CD4-positive, alpha-beta T cell (primary cell): ENCODE data around the gene VPS8. TPM values are rescaled to one million over a fixed set of nuclear protein-coding genes. Genes with fewer than 3 reads are reported as not detected.

Experiments
- ATAC-seq: fragments of 200-7000 bp; cut with Tn5 transposase; one replicate; pipeline ENCODE4 v1.10.0; 2022; ENCODE audit warnings: mild to moderate bottlenecking; ENCODE audit not compliant: poor library complexity
- CTCF ChIA-PET: fragments of 350-600 bp; sonication (Branson Sonifier 250); formaldehyde crosslinking; loops from one replicate; lab custom pipeline; 2021; ENCODE audit warnings: antibody characterized with exemption, inconsistent platforms; lab: Charles Lee
- POLR2A ChIA-PET: fragments of 350-600 bp; sonication (Branson Sonifier 250); formaldehyde crosslinking; loops from one replicate; lab custom pipeline; 2021; ENCODE audit warnings: antibody characterized with exemption, inconsistent platforms; lab: Charles Lee
- DNase-seq, 14 experiments: peaks; one replicate each; pipeline ENCODE4 v3.0.0-alpha.2; 2013 to 2020; ENCODE audit warnings: mixed read lengths in 2 of 14
- H3K27ac ChIP-seq, 2 donors: one replicate each; pipeline versions ENCODE4 v1.5.1 to v1.7.0; 2013; ENCODE audit warnings: low read length in 2 of 2, low read depth in 1 of 2, mild to moderate bottlenecking in 1 of 2
- H3K27me3 ChIP-seq, 2 experiments: 1 replicate in 1 of 2; 2 replicates in 1 of 2; pipeline versions ENCODE4 v1.6.1 to v1.7.0; 2013; ENCODE audit warnings: low read length in 2 of 2, control low read depth in 1 of 2, mild to moderate bottlenecking in 1 of 2, moderate library complexity in 1 of 2; ENCODE audit not compliant: insufficient read depth in 2 of 2, control insufficient read depth in 1 of 2
- H3K36me3 ChIP-seq: one replicate; pipeline ENCODE4 v1.6.1; 2013; ENCODE audit warnings: low read length, control low read depth; ENCODE audit not compliant: insufficient read depth
- H3K4me1 ChIP-seq: one replicate; pipeline ENCODE4 v1.6.1; 2013; ENCODE audit warnings: low read length, control low read depth; ENCODE audit not compliant: insufficient read depth
- H3K4me3 ChIP-seq: one replicate; pipeline ENCODE4 v1.5.1; 2013; ENCODE audit warnings: mild to moderate bottlenecking, low read length, moderate library complexity
- H3K9me3 ChIP-seq, 2 experiments: 1 replicate in 1 of 2; 2 replicates in 1 of 2; pipeline versions ENCODE4 v1.6.1 to v1.7.0; 2013; ENCODE audit warnings: low read length in 2 of 2, mild to moderate bottlenecking in 2 of 2, control low read depth in 1 of 2, moderate library complexity in 1 of 2; ENCODE audit not compliant: control insufficient read depth in 1 of 2, insufficient read depth in 1 of 2
- H3K27ac Mint-ChIP-seq: one replicate; pipeline ENCODE4 v1.8.0; 2020; ENCODE audit warnings: mixed read lengths
- H3K27me3 Mint-ChIP-seq: one replicate; pipeline ENCODE4 v1.8.0; 2021; ENCODE audit warnings: mixed read lengths
- H3K36me3 Mint-ChIP-seq: one replicate; pipeline ENCODE4 v1.8.0; 2021; ENCODE audit warnings: low read depth, mixed read lengths
- H3K4me1 Mint-ChIP-seq: one replicate; pipeline ENCODE4 v1.8.0; 2021; ENCODE audit warnings: low read depth, mixed read lengths
- H3K4me3 Mint-ChIP-seq: one replicate; pipeline ENCODE4 v1.8.0; 2020; ENCODE audit warnings: mild to moderate bottlenecking, mixed read lengths
- H3K9me3 Mint-ChIP-seq: one replicate; pipeline ENCODE4 v1.8.0; 2020; ENCODE audit warnings: mixed read lengths
- CTCF ChIP-seq: fragments of 200-600 bp; IDR thresholded peaks from one replicate; pipeline ENCODE4 v1.8.0; 2022; ENCODE audit warnings: antibody characterized with exemption, mild to moderate bottlenecking
- intact Hi-C, 2 experiments: fragments of 100-400 bp; cut with DNase I in 1 of 2; cut with micrococcal nuclease in 1 of 2; formaldehyde crosslinking; loops; one replicate each; pipeline versions ENCODE4 v1.15.1 to v1.9.0; 2023 to 2025; cut with DNase I, micrococcal nuclease
- total RNA-seq, 174 experiments: library from RNA in 2 of 174; stranded (reverse) in 2 of 174; gene quantifications; one replicate each; pipeline ENCODE4 v1.2.3 and lab custom pipeline; 2021 to 2026

The VPS8 gene
- total RNA-seq, 2 experiments from 2014 or later = 56.8 to 61.2 TPM

GRCh38 chr3:184812662-184813042 lies 686 bp downstream of the VPS8 start:
- ATAC-seq (peak; percentile 18), DNase-seq (peak in 8 of 14 experiments; percentile 8 to 53 (median 20))
- peak overlapping the region; percentile 90 for H3K27ac Mint-ChIP-seq
- peaks cover 64% of the 10 kb centered on the region for H3K4me1 Mint-ChIP-seq
- peaks cover 35% of the 10 kb centered on the region for H3K36me3 Mint-ChIP-seq
- TF ChIP-seq CTCF = no peak
- CTCF ChIA-PET = interaction anchor here (1.3 to 2.5 kb wide), 2 partner anchors 10 to 11 kb away, joined by 3 to 7 read pairs; no protein-coding TSS in a partner anchor
- no peaks in the 10 kb centered on the region for H3K27me3 Mint-ChIP-seq
- intact Hi-C loops = loop anchor here in 1 of 2 experiments (5.0 to 10.0 kb wide), 4 partner anchors 625 to 1718 kb away; partner anchors contain the start of genes ABCF3, MCCC1, PARL and SENP2
- H3K36me3 ChIP-seq = peaks cover 2% of the 10 kb centered on the region
- POLR2A ChIA-PET = interaction anchor here (0.7 to 1.2 kb wide), 6 partner anchors 9 to 1177 kb away, joined by 3 to 4 read pairs (median 3); partner anchors contain the start of genes KLHL24 and MAGEF1
- peaks cover 28% of the 10 kb centered on the region for H3K4me1 ChIP-seq
- H3K27ac ChIP-seq = peak overlapping the region; percentile 86 to 87
- no peaks in the 10 kb centered on the region for H3K9me3 Mint-ChIP-seq
- no peaks in the 10 kb centered on the region for H3K27me3 ChIP-seq
- H3K9me3 ChIP-seq = no peaks in the 10 kb centered on the region
- H3K4me3 Mint-ChIP-seq = peak overlapping the region; percentile 95
- peak overlapping the region; percentile 84 for H3K4me3 ChIP-seq

DNA sequence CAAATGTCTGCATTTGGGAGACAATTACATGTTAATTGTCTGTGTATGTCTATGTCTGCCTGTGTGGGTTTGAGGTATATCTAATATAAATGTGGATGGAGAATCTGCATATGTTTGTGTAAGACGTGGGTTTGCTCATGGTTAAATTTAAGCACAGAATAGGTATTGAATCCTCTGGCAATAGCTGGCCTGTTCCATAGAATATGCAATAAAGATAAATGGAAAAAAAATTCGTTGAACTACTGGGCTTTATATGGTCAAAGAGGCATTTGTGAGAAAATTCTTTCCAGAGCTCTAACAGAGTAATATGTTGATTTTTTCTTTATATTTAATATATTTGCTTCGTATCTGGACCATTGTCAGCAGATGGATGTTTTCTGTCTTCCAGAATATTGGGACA lies 1.4 kb downstream of the VPS8 start:
- Mint-ChIP-seq H3K27ac (peak overlapping the region; percentile 90), H3K4me1 (peaks cover 69% of the 10 kb centered on the region), H3K36me3 (peaks cover 39% of the 10 kb centered on the region), H3K27me3 (no peaks in the 10 kb centered on the region), H3K4me3 (peak overlapping the region; percentile 95), H3K9me3 (no peaks in the 10 kb centered on the region)
- DNase-seq (no peak), ATAC-seq (no peak)
- Histone ChIP-seq H3K36me3 (peaks cover 2% of the 10 kb centered on the region), H3K4me1 (peaks cover 28% of the 10 kb centered on the region), H3K9me3 (no peaks in the 10 kb centered on the region), H3K27me3 (no peaks in the 10 kb centered on the region), H3K4me3 (peak overlapping the region; percentile 84), H3K27ac (no peak overlapping the region)
- POLR2A ChIA-PET = interaction anchor here (0.7 to 1.2 kb wide), 2 partner anchors 8 to 102 kb away, joined by 3 to 4 read pairs; partner anchors contain the start of gene MAGEF1
- intact Hi-C loops = loop anchor here in 1 of 2 experiments (5.0 to 10.0 kb wide), 4 partner anchors 626 to 1719 kb away; partner anchors contain the start of genes ABCF3, MCCC1, PARL and SENP2
- no peak for TF ChIP-seq CTCF
- CTCF ChIA-PET = interaction anchor here (0.8 to 2.5 kb wide), 3 partner anchors 10 to 252 kb away, joined by 3 to 7 read pairs (median 6); no protein-coding TSS in a partner anchor

GRCh38 chr3:184814214-184814613 lies 2.2 kb downstream of the VPS8 start:
- no peak overlapping the region for H3K27ac ChIP-seq
- no peaks in the 10 kb centered on the region for H3K27me3 Mint-ChIP-seq
- H3K4me1 Mint-ChIP-seq = peaks cover 69% of the 10 kb centered on the region
- ChIA-PET CTCF (interaction anchor here (0.8 to 2.8 kb wide), 4 partner anchors 9 to 253 kb away, joined by 3 to 10 read pairs (median 6); partner anchors contain the start of gene EPHB3), POLR2A (no interaction called here)
- peaks cover 2% of the 10 kb centered on the region for H3K36me3 ChIP-seq
- intact Hi-C loops = loop anchor here in 1 of 2 experiments (5.0 to 10.0 kb wide), 4 partner anchors 627 to 1719 kb away; partner anchors contain the start of genes ABCF3, MCCC1, PARL and SENP2
- H3K4me3 ChIP-seq = no peak overlapping the region
- H3K4me1 ChIP-seq = peaks cover 28% of the 10 kb centered on the region
- no peaks in the 10 kb centered on the region for H3K9me3 ChIP-seq
- TF ChIP-seq CTCF = no peak
- peak overlapping the region; percentile 74 for H3K27ac Mint-ChIP-seq
- H3K4me3 Mint-ChIP-seq = peak overlapping the region; percentile 95
- no peaks in the 10 kb centered on the region for H3K27me3 ChIP-seq
- no peaks in the 10 kb centered on the region for H3K9me3 Mint-ChIP-seq
- DNase-seq = peak in 1 of 14 experiments; percentile 9
- ATAC-seq = no peak
- peaks cover 39% of the 10 kb centered on the region for H3K36me3 Mint-ChIP-seq
